NCI-H2029 (cell line): ENCODE measurements around the gene SLC27A1.
"Not testable (repeated sequence)": the region's sequence is repeated elsewhere in the genome, so short reads cannot be mapped to it uniquely, and the experiment has no call there.

Experiments
- DNase-seq: peaks from one replicate; lab custom pipeline; 2025; lab: John Stamatoyannopoulos, UW

The SLC27A1 gene

DNA sequence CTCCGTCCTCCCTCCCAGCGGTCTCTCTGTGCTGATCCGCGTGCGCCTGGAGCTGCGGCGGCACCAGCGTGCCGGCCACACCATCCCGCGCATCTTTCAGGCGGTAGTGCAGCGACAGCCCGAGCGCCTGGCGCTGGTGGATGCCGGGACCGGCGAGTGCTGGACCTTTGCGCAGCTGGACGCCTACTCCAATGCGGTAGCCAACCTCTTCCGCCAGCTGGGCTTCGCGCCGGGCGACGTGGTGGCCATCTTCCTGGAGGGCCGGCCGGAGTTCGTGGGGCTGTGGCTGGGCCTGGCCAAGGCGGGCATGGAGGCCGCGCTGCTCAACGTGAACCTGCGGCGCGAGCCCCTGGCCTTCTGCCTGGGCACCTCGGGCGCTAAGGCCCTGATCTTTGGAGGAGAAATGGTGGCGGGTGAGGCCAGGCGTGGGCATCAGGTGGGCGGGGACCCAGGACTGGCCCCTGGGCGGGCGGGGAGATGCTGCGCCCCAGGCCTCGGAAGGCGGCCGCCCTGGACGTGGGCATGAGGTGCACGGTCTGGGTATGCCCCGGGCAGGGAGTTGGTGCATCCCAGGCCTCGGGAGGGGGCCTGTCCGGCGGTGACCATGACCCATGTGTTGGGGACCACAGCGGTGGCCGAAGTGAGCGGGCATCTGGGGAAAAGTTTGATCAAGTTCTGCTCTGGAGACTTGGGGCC, 16.4 kb downstream of the SLC27A1 start:
- DNase-seq: no peak

DNA sequence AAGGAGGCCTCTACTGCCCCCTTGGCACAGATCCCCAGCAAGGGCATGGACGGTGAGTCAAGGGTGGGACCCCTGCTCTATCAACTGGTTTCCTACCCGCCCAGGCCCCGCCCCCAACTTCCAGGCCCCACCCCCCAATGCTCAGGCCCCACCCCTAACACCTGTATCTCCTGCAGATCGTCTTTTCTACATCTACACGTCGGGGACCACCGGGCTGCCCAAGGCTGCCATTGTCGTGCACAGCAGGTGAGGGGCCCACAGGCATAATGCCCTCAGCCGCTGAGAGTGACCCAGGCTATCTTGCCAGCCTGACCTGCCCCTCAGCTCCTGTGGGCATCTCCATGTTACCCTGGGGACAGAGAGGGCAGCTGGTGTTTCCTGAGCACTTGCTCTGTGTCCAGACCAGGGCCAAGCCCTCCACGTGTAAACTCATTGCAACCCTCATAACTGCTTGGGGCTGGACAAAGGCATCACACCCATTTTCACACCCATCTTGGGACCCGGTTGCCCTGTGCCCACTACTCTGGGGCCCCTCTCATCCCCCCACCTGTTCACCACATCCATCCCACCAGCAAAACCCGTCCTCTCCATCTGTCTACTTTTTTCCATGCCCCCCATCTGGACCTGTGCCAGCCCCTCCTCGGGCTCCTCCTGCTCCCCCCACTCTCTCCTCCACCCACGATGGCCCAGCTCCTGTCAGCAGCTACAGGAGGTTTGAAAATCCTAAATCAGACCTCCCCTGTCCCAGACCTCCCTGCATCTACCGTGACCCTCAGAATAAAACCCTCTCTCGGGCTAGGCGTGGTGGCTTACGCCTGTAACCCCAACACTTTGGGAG, 17.2 kb downstream of the SLC27A1 start:
- DNase-seq: no peak

GRCh38 chr19:17488593-17489391, 18.5 kb downstream of the SLC27A1 start:
- DNase-seq: peak; percentile 90

- no peak for DNase-seq
Observed at GRCh38 chr19:17489392-17490030, 19.2 kb downstream of the SLC27A1 start.

- no peak for DNase-seq
Observed at GRCh38 chr19:17490411-17490810, 20.1 kb downstream of the SLC27A1 start.

DNA sequence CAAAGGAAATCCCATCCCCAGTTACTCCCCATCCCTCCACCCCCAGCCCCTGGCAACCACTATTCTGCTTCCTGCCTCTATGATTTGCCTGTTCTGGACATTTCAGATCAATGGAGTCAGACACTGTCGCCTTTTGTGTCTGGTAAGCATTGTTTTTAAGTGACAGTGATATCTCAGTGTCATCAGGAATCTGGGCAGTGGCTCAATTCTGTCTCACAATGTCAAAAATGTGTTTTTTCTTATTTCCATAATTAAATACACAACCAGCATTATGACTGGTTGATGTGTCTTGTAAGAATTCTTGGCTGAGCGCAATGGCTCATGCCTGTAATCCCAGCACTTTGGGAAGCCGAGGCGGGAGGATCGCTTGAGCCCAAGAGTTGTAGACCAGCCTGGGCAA, 21.0 kb downstream of the SLC27A1 start:
- no peak for DNase-seq

DNA sequence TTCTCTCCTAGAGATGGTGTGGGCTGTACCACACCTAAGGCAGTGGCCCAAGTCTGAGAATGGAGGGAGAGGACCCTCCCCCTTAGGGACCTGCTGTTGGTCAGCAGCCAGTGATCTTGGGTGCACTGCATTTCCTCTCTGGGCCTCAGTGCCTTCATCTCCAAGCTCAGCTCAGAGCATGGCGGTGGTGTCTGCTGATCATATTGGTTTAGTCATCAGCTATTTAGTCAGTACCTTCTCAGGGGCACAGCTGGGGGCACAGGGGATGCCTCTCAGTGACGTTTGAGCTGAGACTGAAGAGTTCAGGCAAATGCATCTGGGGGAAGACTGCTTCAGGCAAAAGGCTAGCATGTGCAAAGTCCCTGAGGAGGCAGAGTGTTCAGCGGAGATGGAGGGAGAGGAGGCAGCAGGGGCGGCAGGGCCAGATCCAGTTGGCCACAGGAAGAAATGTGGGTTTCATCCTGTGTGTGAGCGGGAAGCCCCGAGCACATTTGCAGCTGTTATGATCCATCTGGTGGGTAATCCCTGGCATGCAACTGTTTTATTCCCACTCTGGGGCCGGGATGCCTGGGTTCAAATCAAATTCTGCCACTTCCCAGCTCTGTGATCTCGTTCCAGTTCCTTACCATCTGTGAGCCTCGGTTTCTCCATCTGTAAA, 25.4 kb downstream of the SLC27A1 start:
- DNase-seq: no peak

GRCh38 chr19:17496337-17496997, 26.1 kb downstream of the SLC27A1 start:
- peak; percentile 75 for DNase-seq

DNA sequence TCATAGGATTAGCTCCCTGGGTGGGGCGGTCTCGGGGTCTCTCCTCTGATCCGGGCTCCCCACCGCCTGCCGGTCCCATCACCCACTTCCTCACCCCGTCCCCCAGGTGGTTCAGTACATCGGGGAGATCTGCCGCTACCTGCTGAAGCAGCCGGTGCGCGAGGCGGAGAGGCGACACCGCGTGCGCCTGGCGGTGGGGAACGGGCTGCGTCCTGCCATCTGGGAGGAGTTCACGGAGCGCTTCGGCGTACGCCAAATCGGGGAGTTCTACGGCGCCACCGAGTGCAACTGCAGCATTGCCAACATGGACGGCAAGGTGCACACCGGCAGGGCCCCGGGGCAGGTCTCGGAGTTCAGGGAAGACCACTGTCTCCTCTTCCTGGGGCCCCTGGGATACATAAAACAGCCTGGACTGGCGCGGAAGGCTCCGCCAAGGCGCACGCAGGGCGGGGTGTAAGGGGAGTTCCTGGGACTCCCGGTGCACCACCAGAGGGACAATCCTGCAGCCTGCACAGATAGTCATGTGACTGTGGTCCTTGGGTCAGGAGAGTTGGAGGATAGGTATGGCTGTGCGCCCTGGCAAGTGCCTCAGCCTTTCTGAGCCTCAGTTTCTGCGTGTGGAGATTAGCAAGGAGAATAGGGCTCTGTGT, 26.9 kb downstream of the SLC27A1 start:
- peak; percentile 24 for DNase-seq

DNA sequence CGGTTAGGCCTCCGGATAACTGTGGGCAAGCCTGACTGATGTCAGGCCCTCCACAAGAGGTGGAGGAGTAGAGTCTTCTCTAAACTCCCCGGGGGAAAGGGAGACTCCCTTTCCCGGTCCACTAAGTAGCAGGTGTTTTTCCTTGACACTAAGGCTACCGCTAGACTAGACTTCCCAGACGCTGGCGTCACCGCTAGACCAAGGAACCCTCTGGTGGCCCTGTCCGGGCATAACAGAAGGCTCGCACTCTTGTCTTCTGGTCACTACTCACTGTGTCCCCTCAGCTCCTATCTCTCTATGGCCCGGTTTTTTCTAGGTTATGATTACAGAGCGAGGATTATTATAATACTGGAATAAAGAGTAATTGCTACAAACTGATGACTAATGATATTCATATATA, 28.7 kb downstream of the SLC27A1 start:
- not testable (repeated sequence) for DNase-seq

DNA sequence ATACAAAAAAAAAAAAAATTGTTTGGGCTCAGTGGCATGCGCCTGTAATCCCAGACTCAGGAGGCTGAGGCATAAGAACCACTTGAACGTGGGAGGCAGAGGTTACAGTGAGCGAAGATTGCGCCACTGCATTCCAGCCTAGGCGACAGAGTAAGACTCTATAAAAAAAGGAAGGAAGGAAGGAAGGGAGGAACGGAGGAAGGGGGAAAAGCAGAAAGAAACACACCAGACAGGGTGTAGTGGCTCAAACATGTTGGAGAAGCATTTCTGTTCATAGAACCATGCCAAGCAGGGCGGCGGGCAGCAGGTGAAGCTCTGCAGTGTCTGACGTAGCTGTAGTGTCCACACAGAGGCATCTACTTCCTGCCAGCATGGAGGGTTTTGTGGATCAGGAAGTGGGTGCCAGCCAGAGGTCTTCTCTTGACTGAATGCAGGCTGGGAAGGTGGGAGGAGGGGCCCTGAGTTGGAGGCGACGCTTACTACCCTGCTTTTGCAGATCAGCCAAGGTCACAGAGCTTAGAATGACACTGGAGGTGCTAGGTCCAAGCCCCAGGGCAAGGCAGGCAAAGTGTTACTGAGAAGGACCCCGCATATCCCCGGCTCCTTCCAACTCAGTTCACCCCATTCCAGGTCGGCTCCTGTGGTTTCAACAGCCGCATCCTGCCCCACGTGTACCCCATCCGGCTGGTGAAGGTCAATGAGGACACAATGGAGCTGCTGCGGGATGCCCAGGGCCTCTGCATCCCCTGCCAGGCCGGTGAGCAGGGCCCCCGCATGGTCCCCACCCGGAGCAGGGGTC, 29.5 kb downstream of the SLC27A1 start:
- DNase-seq: peak; percentile 93

DNA sequence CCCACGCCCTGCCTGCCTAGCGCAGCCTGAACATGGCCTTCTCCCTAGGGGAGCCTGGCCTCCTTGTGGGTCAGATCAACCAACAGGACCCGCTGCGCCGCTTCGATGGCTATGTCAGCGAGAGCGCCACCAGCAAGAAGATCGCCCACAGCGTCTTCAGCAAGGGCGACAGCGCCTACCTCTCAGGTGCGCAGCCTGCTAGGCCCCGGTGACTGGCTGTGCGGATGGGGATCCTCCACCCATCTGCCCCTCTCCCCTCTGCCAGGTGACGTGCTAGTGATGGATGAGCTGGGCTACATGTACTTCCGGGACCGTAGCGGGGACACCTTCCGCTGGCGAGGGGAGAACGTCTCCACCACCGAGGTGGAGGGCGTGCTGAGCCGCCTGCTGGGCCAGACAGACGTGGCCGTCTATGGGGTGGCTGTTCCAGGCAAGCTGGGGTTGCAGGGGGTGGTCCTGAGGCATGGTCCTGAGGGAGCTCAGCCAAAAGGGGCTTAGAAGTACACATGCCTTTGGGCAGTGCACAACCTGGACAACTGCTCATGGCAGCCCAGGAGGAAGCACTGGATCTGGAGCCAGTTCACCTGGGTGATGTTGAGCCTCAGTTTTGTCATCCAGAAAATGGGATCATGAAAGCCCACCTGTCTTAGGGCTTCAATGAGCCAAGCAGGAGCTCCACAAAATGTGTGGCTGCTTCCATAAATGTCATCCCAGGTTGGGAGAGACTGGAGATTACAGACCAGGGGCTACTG, 30.3 kb downstream of the SLC27A1 start:
- no peak for DNase-seq

DNA sequence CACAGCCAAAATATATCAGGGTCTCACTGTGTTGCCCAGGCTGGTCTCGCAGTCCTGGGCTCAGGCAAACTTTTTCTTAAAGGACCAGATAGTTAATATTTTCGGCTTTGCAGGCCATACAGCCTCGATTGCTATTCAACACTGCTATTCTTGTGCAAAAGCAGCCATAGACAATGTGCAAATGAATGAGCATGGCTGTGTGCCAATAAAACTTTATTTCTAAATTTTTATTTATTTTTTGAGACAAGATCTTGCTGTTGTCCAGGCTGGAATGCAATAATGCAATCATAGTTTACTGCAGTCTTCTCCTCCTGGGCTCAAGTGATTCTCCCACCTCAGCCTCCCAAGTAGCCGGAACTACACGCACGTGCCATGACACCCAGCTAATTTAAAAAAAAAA, 32.9 kb downstream of the SLC27A1 start:
- DNase-seq: no peak

DNA sequence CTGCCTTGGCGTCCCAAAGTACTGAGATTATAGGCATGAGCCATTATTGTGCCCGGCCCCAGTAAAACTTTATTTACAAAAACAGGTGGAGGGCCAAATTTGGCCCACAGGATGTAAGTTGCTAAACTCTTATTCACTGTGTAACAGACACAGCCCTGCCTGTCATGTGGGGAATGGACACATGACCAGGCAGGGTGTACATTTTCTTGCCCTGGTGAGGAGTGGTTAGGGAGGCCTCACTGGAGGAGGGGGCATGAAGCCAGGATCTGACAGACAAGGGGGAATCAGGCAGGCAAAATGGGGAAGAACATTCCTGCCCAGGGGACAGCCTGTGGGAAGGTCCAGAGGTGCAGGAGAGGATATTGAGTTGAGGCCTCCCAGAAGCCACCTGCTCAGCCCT, 33.7 kb downstream of the SLC27A1 start:
- DNase-seq: no peak

- no peak for DNase-seq
Observed at GRCh38 chr19:17504456-17504855, 34.1 kb downstream of the SLC27A1 start.

DNA sequence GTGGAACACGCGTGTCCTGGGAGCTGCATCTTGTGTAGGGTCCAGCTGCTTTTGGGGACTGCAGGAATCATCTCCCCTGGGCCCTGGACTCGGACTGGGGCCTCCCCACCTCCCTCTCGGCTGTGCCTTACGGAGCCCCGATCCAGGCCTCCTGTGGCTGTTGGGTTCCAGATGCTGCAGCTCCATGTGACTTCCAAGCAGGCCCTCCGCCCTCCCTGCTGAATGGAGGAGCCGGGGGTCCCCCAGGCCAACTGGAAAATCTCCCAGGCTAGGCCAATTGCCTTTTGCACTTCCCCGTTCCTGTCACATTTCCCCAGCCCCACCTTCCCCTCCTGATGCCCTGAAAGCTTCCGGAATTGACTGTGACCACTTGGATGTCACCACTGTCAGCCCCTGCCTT, 34.9 kb downstream of the SLC27A1 start:
- no peak for DNase-seq

- DNase-seq: no peak
Observed at GRCh38 chr19:17506745-17507144, 36.4 kb downstream of the SLC27A1 start.

DNA sequence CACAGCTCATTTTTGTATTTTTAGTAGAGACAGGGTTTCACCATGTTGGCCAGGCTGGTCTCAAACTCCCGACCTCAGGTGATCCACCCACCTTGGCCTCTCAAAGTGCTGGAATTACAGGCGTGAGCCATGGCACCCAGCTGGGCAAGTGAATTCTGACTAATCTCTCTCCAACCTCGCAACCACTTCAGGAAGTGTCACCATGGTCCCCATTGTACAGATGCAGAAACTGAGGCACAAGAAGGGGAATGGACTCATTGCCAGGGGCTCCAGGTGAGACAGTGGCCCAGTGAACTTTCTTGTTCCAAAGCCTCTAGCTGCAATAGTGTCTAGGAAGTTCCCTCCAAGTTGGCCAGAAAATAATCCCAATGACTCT, 38.2 kb downstream of the SLC27A1 start:
- not testable (repeated sequence) for DNase-seq
